Measurements from ENCODE around the gene AIF1L.

Gene AIF1L

DNA sequence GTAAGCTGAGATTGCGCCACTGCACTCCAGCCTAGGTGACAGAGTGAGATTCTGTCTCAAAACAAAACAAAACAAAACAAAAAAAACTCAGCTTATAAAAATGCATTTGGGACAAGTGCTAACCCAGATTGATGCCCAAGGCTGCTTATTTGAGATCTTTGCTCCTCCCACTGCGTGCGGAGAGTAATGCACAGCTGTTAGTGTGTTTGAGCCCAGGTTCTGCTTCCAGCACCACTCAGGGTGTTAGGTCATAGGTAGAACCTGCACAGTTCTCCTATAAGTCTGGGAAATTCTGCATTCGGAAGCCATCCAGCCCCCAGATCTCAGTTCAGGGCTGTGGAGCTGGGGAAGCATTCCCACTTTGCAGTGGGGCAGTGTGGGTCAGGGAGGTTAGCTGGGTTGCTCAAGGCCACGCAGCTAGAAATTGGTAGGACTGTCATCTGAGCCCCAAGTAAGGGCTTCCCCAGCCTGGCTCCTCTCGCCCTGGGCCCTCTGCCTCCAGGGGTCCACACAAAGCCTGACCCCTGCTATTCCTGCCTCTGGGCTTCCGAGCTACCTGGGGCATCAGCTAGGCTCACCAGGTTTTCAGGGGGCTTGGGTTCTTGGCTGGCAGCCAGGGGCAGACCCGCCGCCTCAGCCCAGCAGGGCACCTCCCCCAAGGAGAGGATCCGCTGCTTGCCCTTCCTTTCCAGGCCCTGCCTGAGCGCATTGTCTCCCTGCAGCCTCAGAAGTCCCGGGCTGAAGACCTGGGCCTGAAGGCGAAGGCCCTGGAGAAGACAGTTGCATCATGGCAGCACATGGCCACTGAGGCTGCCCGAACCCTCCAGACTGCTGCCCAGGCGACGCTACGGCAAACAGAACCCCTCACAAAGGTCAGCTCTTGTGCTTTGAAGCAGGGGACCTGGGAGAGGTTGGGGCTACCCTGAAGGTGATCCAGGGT lies 17.6 kb upstream of the AIF1L start:
- no peak for DNase-seq (ENCODE audit: low spot score)

DNA sequence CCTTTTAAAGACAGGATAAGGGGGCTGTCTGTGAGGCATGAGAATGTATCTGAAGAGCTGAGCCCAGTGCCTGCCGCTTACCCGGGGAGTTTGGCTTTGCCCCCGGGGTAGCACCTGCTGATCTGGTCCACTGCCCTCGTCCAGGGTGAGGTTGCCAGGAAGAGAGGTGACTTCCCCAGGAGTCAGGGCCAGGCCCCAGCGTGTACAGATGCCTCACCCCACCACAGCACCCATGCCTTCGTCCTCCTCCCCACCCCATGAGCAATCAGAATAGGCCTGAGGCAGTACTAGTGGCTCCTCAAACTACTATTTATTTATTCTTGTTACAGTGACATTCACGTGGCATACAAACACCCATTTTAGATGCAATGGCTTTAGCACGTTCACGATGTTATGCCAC lies 15.7 kb upstream of the AIF1L start:
- no peak for DNase-seq (ENCODE audit: low spot score)

DNA sequence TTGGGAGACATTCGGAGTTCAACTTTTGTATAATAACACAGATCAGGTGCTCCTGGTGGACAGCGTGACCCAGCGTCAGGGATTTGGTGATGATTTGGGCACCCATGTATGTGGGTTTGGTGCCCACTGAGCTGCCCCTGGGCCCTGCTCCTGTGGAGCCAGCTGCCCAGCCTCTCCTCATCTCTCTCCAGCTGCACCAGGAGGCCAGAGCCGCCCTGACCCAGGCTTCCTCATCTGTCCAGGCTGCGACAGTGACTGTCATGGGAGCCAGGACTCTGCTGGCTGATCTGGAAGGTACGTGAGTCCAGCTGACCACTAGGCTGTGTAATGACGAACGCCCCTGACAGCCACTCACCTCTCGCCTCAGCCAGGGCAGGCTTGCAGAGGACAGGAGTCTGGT lies 14.5 kb upstream of the AIF1L start:
- DNase-seq (ENCODE audit: low spot score) = no peak

DNA sequence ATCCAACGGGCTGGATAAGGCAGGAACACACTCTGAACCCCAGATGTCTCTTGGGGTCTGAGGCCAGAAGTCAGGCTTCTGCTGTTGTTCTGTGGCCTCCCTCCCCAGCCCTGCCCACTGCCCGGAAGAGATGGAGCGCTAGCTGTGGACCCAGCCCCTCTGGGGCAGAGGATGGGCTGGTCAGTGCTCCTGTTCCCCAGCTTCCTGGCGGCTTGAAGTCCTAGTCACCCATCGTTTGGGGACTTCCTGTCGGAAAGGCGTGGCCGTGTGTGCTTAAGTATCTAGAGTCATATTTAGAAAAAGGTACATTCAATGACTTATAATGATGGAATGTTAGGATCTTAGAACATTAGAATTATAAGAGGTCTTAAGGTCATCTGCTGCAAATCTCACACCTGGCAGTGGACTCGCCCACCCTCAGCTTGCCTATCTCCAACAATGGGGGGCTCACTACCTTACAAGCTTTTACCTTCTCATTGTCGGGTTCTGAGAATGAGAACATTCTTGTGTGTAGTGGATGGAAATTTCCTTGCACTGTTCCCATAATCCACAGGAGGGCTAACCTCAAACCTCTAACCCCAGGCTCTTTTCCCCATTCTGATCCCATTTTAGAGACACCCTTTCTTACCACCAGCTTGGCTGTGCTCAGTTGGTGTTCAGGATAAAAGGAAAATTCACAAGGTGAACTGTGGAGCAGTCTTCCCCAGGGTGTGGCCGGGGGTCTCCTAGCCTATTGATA lies 13.4 kb upstream of the AIF1L start:
- DNase-seq (ENCODE audit: low spot score) = no peak

DNA sequence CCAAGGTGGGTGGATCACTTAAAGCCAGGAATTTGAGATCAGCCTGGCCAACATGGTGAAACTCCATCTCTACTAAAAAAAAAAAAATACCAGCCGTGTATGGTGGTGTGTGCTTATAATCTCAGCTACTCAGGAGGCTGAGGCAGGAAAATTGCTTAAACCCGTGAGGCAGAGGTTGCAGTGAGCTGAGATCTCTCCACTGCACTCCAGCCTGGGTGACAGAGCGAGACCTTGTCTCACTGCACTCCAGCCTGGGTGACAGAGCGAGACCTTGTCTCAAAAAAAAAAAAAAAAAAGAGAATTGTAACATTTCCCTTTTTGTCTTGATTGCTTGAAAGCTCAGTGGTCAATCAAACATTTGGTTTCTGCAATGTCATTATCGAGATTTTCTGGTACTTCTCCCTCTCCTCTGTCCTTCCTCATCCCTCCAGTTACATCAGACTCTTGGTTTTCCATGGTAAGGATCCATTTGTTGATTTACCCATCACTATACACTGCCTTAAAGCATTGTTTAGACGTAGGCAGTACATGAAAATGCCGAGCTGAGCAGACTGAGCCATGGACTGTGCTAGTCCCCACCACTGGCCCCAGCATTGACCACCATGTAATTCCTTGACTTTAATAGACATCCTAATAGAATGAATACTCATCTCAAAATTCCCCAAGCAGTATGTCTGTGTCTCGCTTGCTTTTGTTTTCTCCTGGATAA lies 11.5 kb upstream of the AIF1L start:
- DNase-seq (ENCODE audit: low spot score) = no peak

DNA sequence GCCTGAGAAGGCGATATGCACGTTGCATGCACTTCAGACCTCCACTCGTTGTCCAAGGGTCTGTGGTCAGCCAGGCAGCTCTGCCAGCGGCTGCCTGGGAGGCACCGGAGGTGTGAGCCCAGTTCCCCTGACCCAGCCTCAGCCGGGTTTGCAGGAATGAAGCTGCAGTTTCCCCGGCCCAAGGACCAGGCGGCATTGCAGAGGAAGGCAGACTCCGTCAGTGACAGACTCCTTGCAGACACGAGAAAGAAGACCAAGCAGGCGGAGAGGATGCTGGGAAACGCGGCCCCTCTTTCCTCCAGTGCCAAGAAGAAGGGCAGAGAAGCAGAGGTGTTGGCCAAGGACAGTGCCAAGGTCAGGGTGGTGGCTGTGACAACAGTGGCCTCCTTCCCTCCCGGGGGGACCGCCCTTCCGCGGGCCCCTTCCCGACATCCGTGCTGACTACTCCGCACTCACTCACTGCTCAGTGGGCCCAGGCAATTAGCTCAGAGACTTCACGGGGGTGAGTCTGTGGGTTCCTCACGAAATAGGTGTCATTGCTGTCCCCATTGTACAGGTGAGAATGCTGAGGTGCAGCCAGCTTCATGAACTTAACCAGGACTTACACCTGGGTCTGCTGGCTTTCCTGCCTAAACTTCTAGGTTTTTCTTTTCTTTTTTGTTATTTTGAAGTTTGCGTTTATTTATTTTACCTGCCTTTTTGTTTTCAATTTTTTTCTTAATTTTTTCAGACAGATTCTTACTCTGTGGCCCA lies 10.8 kb upstream of the AIF1L start:
- DNase-seq (ENCODE audit: low spot score) = no peak

DNA sequence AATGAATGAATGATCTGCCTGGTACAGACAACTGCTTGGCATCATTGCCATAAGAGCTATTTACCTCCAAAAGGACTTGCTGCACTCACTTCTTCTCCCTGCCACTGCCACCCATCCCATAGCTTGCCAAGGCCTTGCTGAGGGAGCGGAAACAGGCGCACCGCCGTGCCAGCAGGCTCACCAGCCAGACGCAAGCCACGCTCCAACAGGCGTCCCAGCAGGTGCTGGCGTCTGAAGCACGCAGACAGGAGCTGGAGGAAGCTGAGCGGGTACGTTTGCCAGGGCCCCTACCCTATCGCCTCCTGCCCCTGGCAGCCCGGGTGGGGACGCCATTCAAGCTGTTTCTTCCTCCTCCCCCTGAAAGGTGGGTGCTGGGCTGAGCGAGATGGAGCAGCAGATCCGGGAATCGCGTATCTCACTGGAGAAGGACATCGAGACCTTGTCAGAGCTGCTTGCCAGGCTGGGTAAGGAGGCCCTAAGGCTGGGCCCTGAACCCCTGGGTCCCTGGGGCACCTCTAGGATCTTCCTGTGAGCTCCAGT lies 8.9 kb upstream of the AIF1L start:
- DNase-seq (ENCODE audit: low spot score) = no peak

DNA sequence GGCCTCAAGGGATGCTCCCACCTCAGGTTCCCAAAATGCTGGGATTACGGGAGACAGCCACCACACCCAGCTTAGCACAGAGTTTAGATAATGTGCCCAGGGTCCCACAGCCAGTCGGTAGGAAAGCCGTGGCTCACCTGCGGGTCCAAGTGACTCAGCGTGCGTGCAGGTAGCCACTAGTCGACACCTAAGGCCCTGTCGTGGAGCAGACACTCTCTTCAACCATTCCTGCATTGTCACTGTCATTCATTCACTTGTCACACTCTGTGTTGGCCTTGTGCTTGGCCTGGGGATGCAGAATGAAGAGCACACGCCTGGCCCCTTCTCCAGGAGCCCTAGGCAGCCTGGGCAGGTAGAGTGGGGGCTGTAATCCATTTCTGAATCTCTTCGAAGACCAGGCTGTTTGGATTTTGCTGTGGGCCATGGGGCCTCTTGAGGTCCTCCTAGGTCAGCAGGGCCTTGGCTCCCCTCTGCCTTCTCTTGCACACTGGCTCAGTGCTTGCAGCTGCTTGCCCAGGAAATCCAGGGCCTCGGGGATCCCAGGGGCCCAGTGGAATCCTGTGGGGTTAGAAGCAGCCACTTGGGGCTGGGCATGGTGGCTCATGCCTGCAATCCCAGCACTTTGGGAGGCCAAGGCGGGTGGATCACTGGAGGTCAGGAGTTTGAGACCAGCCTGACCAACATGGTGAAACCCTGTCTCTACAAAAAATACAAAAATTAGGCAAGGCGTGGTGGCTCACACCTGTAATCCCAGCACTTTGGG lies 6.1 kb upstream of the AIF1L start:
- DNase-seq (ENCODE audit: low spot score) = no peak

DNA sequence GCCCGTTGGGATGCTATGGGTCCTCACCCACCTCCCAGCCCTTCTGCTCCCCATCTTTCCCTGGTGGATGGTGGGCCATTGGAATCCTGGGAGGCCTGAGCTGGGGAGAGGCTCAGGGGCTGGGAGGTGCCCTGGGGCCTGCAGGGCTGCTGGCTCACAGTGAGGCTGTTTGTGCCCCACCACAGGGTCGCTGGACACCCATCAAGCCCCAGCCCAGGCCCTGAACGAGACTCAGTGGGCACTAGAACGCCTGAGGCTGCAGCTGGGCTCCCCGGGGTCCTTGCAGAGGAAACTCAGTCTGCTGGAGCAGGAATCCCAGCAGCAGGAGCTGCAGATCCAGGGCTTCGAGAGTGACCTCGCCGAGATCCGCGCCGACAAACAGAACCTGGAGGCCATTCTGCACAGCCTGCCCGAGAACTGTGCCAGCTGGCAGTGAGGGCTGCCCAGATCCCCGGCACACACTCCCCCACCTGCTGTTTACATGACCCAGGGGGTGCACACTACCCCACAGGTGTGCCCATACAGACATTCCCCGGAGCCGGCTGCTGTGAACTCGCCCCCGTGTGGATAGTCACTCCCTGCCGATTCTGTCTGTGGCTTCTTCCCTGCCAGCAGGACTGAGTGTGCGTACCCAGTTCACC lies 4.9 kb upstream of the AIF1L start:
- DNase-seq (ENCODE audit: low spot score) = no peak

DNA sequence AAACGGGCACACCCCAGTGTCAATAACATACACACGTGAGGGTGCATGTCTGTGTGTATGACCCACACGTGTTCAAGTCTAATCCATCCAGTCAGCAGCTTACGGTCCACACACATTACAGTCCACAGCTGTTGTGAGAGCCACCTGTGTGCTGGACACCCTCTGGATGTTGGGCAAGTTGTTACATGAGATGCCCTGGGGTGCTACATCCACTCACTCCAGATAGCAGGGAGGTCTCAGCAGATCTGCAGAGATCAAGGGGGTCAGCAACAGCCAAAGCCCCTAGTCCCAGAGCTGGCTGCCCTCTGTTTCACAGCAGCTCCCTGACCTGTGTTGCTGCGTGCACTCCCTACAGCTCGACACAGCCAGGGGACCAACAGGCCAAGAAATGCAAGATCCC lies 4.3 kb upstream of the AIF1L start:
- DNase-seq (ENCODE audit: low spot score) = no peak

DNA sequence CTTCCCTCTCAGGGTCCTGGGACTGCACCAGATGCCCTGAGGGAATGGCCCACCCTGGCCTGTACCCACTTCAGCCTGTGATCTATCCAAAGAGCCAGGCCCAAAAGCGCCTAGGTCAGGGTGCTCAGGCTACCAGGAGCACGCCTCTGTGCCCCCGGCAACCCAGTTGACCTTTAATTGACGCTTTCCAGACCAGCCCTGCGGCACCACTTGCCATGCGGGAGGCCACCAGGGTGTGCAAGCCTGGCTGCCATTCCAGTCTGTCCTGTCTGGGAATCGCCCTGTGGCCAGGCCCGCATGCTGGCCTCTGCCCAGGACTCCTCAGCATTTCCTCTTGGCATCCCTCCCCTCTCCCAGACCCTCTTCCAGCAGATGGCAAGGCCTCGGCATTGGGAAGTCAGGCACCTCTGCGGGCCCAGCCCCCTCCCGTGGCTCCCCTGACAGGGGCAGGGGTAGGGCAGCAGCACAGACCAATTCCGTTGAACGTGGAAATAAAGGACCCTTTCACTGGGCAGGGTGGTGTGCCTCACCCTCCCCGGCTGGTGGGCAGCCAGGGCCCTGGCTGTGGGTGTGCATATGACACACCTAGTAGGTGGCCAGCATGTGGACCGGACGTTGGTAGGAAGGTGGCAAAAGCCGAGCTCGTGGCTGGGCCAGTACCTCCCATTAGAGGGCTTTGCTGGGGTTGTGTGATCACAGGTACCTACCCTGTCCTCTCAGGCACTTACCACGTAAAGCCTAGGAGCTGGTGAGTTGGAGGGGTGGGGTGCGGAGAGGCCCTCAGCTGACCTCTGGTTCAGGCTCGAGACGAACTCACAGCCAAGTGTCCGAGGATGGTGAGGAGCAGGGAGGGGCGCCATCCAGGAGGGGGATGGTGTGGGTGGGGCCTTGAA lies 3.5 kb upstream of the AIF1L start:
- DNase-seq (ENCODE audit: low spot score) = no peak

DNA sequence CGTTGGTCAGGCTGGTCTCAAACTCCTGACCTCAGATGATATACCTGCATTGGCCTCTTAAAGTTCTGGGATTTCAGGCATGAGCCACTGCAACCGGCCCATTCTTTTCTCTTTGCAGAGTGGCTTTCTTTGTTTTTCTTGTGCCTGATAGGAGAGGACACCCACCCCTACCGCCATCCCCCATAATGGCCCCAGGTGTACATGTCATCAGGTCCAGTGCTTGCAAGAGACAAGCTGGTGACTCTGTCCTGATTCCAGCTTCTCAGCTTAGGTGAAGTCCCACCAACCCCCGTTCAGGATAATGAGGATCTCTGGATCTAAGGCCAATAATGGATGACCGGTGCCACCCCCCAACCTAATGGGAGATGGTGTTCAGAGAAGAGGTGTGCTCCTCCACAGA lies 2.3 kb upstream of the AIF1L start:
- no peak for DNase-seq (ENCODE audit: low spot score)

DNA sequence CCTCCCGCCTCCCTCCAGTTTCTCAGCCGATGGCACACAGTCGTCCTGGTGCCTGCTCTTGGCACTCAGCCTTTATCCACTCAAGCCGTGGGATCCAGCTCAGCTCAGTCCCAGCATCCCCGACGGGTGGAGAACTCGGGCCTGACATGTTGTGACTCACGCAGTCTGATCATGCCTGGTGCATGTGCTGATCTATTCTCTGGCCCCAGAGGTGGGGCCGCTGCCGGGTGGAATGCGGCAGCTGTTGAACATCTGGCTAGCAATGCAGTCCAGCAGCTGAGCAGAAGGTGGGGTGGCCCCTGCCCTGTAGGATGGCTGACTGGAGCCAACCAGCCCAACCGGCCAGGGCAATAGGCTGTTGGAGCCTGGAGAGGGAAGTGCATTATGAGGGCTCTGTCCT lies 1.7 kb upstream of the AIF1L start:
- no peak for DNase-seq (ENCODE audit: low spot score)

DNA sequence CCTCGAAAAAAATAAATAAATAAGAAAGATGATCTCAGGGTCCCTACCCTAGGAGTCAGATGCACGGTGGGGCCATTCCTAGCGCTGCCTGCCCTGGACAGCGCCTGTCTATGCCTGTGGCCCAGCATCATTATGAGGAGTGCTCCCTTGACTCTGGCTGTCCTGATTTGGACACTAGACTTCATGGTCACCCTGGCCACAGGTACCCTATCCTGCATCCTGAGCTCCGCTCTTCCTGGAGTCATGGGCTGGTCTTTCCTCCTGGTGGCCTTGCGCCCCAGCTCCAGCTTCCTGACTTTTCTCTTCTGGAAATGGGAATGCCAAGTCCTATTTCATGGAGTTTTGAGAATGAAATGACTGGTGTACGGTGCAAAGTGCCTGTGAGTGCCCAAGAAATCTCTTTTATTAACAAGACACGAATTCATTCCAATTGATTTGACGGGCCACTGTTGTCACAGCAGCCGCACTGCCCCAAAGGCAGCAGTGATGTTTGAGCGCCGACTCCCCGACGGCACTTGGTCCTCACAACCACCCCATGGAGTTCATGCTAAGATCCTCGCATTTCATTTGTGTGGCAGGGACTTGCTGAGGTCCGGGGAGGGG lies 564 bp upstream of the AIF1L start:
- no peak for DNase-seq (ENCODE audit: low spot score)

DNA sequence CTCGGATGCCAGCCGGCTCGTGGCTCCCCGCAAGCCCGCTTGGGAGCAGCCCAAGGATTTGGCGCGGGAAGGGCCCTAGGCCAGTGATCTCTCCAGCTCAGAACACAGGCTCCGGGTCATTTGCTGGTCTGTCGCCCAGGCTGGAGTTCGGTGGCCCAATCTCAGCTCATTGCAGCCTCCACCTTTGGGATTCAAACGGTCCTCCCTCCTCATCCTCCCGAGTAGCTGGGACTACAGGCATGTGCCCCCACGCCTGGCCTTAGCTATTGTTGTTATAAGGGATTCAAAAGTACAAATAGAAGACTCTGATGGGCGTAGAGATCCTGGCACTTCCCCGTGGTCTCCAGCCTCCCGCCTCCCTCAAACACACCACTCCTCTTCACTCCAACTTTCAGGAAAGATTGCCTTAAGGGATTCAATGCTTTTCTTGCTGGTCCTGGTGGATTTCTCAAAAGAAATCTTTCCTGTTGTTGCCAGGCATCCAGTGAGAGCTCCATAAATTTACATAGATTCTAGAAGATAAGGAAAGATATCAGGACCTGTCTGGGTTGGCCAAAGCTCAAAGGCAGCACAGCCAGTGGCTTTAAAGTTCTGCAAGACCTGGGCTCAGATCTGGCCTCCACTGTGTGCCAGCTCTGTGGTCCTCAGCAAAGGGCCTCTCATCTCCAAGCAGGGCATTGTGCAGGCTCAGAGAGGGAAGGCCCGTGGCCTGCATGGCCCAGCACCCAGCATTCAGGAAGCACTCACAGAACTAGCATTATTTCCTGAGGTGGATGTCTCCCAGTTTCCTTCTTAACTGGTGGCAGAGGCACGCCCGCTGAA lies 1.0 kb downstream of the AIF1L start:
- DNase-seq (ENCODE audit: low spot score) = no peak

DNA sequence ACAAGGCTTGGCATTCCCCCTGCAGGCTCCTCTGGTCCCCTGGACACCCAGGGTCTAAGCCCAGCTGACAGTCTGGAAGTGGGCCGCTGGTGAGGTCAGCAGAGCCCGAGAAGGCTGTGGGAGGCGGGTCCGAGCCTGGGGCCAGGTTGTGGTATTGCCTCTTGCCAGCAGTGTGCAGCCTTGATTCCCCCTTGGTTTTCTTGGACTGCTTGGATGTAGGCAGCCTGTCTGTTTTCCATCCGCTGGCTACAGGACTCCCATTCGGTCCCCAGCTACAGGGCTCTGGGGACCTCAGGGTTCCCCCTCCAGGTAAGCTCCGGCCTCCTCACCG lies 1.6 kb downstream of the AIF1L start:
- no peak for DNase-seq (ENCODE audit: low spot score)

DNA sequence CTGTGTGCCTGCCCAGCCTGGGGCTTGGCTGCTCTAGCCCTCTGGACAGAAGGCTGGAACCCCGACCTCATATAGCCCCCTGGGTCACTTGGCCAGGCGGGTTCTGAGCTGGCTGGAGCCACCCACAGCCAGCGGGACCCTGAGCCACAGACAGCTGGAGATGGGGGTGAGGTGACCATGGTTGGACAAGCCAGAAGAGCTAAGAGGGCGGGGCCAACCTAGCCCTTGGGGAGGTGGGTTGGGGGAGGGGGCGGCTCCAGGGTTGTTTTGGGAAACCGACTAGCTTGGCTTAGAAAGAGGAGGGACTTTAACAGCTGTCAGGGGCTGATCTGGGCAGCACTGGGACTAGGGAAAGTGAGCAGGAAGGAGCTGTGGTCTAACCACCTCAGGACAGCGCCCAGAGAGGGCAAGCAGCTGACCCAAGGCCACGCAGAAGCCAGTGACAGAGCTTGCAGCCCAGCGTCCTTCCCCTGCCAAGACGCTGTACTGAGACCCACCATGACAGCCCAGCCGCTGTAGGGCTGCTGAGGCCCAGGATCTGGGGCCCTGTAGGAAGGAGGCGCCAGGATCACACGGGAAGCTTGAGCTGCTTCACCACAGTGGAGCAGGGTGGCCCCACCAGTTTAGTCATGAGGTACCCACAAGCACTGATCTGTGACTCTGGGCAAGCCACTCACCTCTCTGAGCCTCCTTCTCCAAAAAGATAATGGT lies 2.2 kb downstream of the AIF1L start:
- DNase-seq (ENCODE audit: low spot score) = no peak
